CD4-positive, CD25-positive, alpha-beta regulatory T cell (primary cell): ENCODE measurements around the gene NPIPA5. TPM values are rescaled to one million over a fixed set of nuclear protein-coding genes. Genes with fewer than 3 reads are reported as not detected.
"Not testable (repeated sequence)": the region's sequence is repeated elsewhere in the genome, so short reads cannot be mapped to it uniquely, and the experiment has no call there.

Source experiments
- ATAC-seq, 2 donors: fragments of 150-1000 bp; cut with Tn5 transposase; one replicate each; pipeline ENCODE4 v1.10.0; 2021; ENCODE audit warnings: low read depth in 2 of 2, moderate number of reproducible peaks in 2 of 2, moderate library complexity in 1 of 2
- DNase-seq, 3 donors: peaks; one replicate each; pipeline versions ENCODE4 v3.0.0 to v3.0.0-alpha.2; 2012 to 2022; ENCODE audit warnings: mixed read lengths in 1 of 3
- H3K27ac ChIP-seq: one replicate; pipeline ENCODE4 v1.7.0; 2013; ENCODE audit warnings: mild to moderate bottlenecking, low read length; ENCODE audit not compliant: insufficient read depth, poor library complexity, severe bottlenecking
- H3K27me3 ChIP-seq: one replicate; pipeline ENCODE4 v1.7.0; 2013; ENCODE audit warnings: low read length; ENCODE audit not compliant: control insufficient read depth, insufficient read depth
- H3K36me3 ChIP-seq: one replicate; pipeline ENCODE4 v1.7.0; 2013; ENCODE audit warnings: mild to moderate bottlenecking, low read length, moderate library complexity; ENCODE audit not compliant: control insufficient read depth, insufficient read depth
- H3K4me1 ChIP-seq: 2 replicates; pipeline ENCODE4 v1.7.0; 2013; ENCODE audit warnings: mild to moderate bottlenecking, low read length; ENCODE audit not compliant: insufficient read depth, control insufficient read depth, poor library complexity, severe bottlenecking
- H3K4me3 ChIP-seq: one replicate; pipeline ENCODE4 v1.7.0; 2013; ENCODE audit warnings: low read depth, mild to moderate bottlenecking, low read length, moderate library complexity
- H3K9me3 ChIP-seq, 2 experiments: 1 replicate in 1 of 2; 2 replicates in 1 of 2; pipeline ENCODE4 v1.7.0; 2013; ENCODE audit warnings: low read length in 2 of 2, mild to moderate bottlenecking in 1 of 2, moderate library complexity in 1 of 2; ENCODE audit not compliant: control insufficient read depth in 2 of 2
- H3K27ac Mint-ChIP-seq, 3 donors: one replicate each; pipeline ENCODE4 v1.8.0; 2020 to 2022; ENCODE audit warnings: mild to moderate bottlenecking in 3 of 3, mixed read lengths in 3 of 3, moderate library complexity in 2 of 3
- H3K27me3 Mint-ChIP-seq: one replicate; pipeline ENCODE4 v1.8.0; 2022; ENCODE audit warnings: mild to moderate bottlenecking, mixed read lengths
- H3K36me3 Mint-ChIP-seq: one replicate; pipeline ENCODE4 v1.8.0; 2020; ENCODE audit warnings: mixed read lengths
- H3K4me1 Mint-ChIP-seq, 4 donors: one replicate each; pipeline ENCODE4 v1.8.0; 2020 to 2022; ENCODE audit warnings: mixed read lengths in 4 of 4, mild to moderate bottlenecking in 1 of 4
- H3K4me3 Mint-ChIP-seq, 4 donors: one replicate each; pipeline ENCODE4 v1.8.0; 2020 to 2022; ENCODE audit warnings: mild to moderate bottlenecking in 4 of 4, mixed read lengths in 4 of 4, moderate library complexity in 3 of 4
- H3K9me3 Mint-ChIP-seq, 7 donors: one replicate each; pipeline ENCODE4 v1.8.0; 2020 to 2022; ENCODE audit warnings: mixed read lengths in 7 of 7, mild to moderate bottlenecking in 3 of 7, moderate library complexity in 2 of 7
- polyA plus RNA-seq, 4 donors: library from polyadenylated mRNA; unstranded; fragments of 300-500 nt; fragmentation: Illumina TruSeq; gene quantifications; one replicate each; pipeline ENCODE4 v1.2.3, GENCODE V29; 2021
- total RNA-seq: library from RNA; stranded (reverse); gene quantifications from one replicate; pipeline ENCODE4 v1.2.3, GENCODE V29; 2022

Gene NPIPA5
- total and polyA plus RNA-seq, 5 donors from 2014 or later = 0.29 to 7.1 (median 0.64) TPM

DNA sequence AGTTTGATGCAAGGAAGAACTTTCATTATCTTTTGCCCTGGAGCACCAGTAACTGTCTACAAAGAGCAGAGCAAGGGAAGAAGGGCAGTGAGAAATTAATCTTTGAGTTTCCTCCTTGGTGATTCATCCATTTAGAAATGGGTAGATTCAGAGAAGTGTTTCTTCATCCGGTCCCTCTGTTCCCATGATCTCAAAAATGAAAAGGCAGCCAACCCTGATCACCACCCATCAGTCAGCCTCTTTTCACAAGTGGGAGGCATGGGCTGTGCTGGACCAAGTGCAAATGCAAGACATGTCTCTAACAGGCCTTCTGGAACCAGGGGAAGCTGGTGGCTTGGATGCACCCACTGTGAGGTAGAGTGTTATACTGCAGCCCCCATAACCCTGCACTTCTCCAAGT is 35.8 kb downstream of the NPIPA5 start:
- not testable (repeated sequence) for H3K27me3 Mint-ChIP-seq, DNase-seq, H3K4me3 Mint-ChIP-seq, H3K36me3 ChIP-seq, ATAC-seq, H3K9me3 Mint-ChIP-seq, H3K27me3 ChIP-seq, H3K27ac ChIP-seq, H3K4me3 ChIP-seq, H3K27ac Mint-ChIP-seq, H3K4me1 ChIP-seq, H3K9me3 ChIP-seq, H3K4me1 Mint-ChIP-seq, H3K36me3 Mint-ChIP-seq

DNA sequence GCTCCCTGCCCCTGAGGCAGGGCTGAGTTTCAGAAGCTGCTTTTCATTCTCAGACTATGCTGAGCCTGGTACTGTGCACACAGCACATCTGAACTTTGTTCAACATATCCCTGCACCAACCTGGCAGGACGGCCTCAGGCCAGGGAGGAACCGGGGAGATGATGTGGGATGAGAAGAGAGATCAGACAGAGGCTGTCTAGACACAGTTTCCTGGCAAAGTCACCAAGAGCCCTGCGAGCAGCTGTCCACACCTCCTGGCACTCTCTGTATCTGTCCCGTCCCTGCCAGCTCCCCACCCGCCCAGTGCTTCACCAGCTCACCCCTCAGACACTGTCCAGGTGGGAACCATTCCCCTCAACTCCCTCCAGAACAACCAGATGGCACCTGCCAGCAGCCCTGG is 39.1 kb downstream of the NPIPA5 start:
- H3K9me3 Mint-ChIP-seq, H3K9me3 ChIP-seq, H3K27me3 Mint-ChIP-seq, H3K4me1 Mint-ChIP-seq, H3K36me3 Mint-ChIP-seq, H3K4me3 Mint-ChIP-seq, H3K27ac ChIP-seq, H3K27ac Mint-ChIP-seq, H3K27me3 ChIP-seq, ATAC-seq, H3K4me1 ChIP-seq, DNase-seq, H3K36me3 ChIP-seq, H3K4me3 ChIP-seq: not testable (repeated sequence)

DNA sequence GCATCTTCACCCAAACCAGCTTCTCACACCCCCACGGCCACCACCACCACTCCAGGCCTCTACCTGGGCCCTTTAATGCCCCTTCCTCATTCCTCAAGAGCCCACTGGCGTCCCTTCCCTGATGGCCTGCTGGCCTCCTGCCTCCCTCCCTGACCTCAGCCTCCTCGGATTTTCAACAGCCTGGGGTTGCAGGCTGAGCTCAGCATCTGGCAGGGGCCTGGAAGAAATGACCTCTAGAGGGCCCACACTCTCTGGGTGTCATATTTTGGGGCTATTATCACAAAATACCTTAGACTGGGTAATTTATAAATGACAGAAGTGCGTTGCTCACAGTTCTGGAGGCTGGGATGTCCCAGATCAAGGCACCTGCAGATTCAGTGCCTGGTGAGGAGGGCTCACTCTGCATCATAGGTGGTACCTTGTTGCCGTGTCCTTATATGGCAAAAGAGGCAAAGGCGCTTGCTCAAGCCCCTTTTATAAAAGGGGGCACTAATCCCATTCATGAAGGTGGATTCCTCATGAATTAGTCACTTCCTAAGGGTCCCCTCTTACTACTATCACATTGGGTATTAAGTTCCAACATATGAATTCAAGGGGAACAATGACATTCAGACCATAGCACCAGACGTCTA is 40.0 kb downstream of the NPIPA5 start:
- H3K27ac Mint-ChIP-seq, ATAC-seq, H3K4me3 Mint-ChIP-seq, H3K27ac ChIP-seq, H3K4me3 ChIP-seq, H3K4me1 Mint-ChIP-seq, H3K27me3 Mint-ChIP-seq, DNase-seq, H3K4me1 ChIP-seq, H3K36me3 Mint-ChIP-seq, H3K27me3 ChIP-seq, H3K36me3 ChIP-seq, H3K9me3 Mint-ChIP-seq, H3K9me3 ChIP-seq: not testable (repeated sequence)

DNA sequence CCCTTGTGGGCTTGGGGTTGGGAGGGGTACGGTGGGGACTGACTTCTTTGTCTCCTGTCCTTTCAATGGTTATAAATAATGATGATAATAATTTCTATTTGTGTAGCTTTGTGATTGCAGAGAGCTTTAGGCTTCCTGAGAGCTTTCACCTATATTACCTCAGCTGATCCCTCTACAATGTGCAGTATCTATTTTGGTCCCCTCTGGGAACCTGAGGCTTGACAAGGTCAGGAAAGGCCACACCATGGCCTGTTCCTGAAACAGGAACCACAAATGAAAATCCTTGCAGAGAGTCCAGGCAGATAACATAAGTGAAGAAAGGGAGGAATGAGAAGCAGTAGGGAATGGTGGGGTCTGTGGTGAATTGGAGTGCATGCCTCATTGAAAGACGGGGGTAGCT is 42.5 kb downstream of the NPIPA5 start:
- H3K4me3 Mint-ChIP-seq, H3K27me3 ChIP-seq, H3K9me3 ChIP-seq, H3K27ac Mint-ChIP-seq, DNase-seq, H3K4me3 ChIP-seq, H3K4me1 Mint-ChIP-seq, H3K4me1 ChIP-seq, ATAC-seq, H3K27ac ChIP-seq, H3K27me3 Mint-ChIP-seq, H3K36me3 Mint-ChIP-seq, H3K36me3 ChIP-seq, H3K9me3 Mint-ChIP-seq: not testable (repeated sequence)

DNA sequence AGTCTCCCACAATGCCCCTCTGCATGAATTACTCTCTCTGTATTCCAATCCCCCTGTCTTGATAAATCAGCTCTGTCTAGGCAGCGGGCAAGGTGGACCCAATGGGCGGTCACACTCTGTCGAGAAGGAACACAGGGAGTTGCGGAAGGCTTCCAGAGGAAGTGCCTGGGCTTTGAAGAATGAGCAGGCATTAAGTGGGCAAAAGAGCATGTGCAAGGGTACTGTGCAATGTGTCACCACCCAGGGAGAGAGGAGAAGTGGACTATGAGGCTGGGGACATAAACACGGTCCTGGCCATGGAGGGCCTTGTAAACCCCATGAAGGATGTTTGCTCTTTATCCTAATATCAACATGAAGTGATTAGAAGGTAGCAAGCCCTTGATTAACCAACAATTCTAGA is 44.1 kb downstream of the NPIPA5 start:
- not testable (repeated sequence) for H3K4me3 Mint-ChIP-seq, H3K27ac ChIP-seq, H3K27me3 ChIP-seq, H3K4me1 Mint-ChIP-seq, H3K9me3 Mint-ChIP-seq, H3K4me1 ChIP-seq, H3K27ac Mint-ChIP-seq, H3K4me3 ChIP-seq, H3K36me3 Mint-ChIP-seq, H3K36me3 ChIP-seq, ATAC-seq, H3K27me3 Mint-ChIP-seq, H3K9me3 ChIP-seq, DNase-seq

DNA sequence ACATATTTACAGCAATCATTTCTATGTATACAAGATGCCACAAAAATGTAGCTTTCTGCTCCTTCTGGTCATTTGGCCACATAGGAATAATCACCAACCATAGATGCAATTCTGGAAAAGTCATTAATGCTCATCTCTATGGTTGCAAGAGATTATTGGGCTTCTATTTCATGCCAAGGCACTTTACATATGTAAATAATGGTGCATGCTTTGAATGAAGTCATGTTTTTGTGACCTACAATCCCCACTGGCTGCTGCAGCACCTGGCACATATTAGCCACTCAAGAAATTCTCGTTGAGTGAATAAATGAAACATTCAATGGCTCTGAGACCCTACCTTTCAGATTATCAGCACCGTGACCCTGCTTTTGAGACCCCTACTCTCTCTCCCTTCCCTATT is 47.1 kb downstream of the NPIPA5 start:
- H3K4me1 Mint-ChIP-seq, H3K27ac Mint-ChIP-seq, H3K27ac ChIP-seq, H3K36me3 Mint-ChIP-seq, H3K9me3 Mint-ChIP-seq, DNase-seq, H3K27me3 ChIP-seq, H3K9me3 ChIP-seq, H3K4me3 ChIP-seq, H3K4me3 Mint-ChIP-seq, H3K27me3 Mint-ChIP-seq, H3K4me1 ChIP-seq, ATAC-seq, H3K36me3 ChIP-seq: not testable (repeated sequence)

DNA sequence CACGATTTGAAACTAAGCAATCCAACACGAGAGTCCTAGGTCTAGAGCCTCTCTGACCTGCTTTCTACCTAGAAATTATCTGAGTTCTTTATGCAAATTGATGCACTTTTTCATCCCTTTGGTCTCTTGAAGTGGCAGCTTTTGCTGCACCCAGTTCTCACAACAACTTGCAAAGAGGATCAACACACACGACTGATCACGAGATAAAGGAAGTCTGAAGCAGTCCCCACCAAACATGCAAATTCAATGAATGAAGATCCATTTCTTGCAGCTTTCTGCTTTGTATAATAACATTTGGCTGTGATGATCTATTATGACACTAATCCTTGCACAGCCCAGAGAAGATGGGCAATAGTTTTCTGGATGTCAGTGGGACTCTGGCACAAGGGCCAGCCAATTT is 53.1 kb downstream of the NPIPA5 start:
- H3K27me3 Mint-ChIP-seq, ATAC-seq: not testable (repeated sequence)

DNA sequence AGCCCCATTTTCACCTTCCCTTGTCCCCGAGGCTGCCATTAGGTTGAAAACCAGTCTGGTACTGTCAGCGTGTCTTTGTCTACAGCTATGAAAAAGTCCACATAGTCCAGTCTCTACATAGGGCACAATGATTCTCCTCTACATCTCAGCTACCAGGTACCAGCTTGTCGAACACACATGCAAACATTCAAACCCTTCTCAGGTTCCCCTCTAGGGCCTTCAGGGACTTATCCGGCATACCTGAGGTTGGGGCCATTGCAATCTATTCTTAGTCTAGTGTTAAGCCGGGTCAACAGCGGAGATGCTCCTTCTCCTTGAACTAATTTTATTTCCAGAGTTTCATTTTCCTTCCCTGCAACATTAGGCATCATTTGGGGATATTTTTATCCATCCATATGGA is 54.7 kb downstream of the NPIPA5 start:
- not testable (repeated sequence) for H3K27me3 Mint-ChIP-seq, H3K36me3 ChIP-seq, DNase-seq, ATAC-seq, H3K4me3 ChIP-seq, H3K4me1 Mint-ChIP-seq, H3K9me3 ChIP-seq, H3K36me3 Mint-ChIP-seq, H3K27ac Mint-ChIP-seq, H3K4me3 Mint-ChIP-seq, H3K9me3 Mint-ChIP-seq, H3K27ac ChIP-seq, H3K4me1 ChIP-seq, H3K27me3 ChIP-seq

More for the DNA sequence above, 53.1 kb downstream of the NPIPA5 start:
- not testable (repeated sequence) for H3K27ac ChIP-seq, H3K27me3 ChIP-seq, H3K9me3 Mint-ChIP-seq, H3K36me3 ChIP-seq, H3K36me3 Mint-ChIP-seq, H3K4me3 Mint-ChIP-seq, H3K4me1 ChIP-seq, DNase-seq, H3K27ac Mint-ChIP-seq, H3K4me3 ChIP-seq, H3K4me1 Mint-ChIP-seq, H3K9me3 ChIP-seq
